HG03469 (cell line): Measurements from ENCODE around the gene GNAS.
A peak's percentile ranks its signal among the peaks of the same experiment; 100 is the strongest.
"Not testable (repeated sequence)": the region's sequence is repeated elsewhere in the genome, so short reads cannot be mapped to it uniquely, and the experiment has no call there.

Source experiments
- ATAC-seq: cut with Tn5 transposase; IDR thresholded peaks from one replicate; pipeline ENCODE4 v1.9.1; 2021; ENCODE audit warnings: mild to moderate bottlenecking, moderate library complexity, moderate number of reproducible peaks; ENCODE audit not compliant: unreplicated experiment

The GNAS gene

GRCh38 chr20:58826271-58826670 is 26.2 kb upstream of the GNAS start:
- ATAC-seq: no peak

GRCh38 chr20:58828136-58828535 is 24.4 kb upstream of the GNAS start:
- no peak for ATAC-seq

- ATAC-seq: not testable (repeated sequence)
These were observed 23.7 kb upstream of the GNAS start for GRCh38 chr20:58828804-58829203.

DNA sequence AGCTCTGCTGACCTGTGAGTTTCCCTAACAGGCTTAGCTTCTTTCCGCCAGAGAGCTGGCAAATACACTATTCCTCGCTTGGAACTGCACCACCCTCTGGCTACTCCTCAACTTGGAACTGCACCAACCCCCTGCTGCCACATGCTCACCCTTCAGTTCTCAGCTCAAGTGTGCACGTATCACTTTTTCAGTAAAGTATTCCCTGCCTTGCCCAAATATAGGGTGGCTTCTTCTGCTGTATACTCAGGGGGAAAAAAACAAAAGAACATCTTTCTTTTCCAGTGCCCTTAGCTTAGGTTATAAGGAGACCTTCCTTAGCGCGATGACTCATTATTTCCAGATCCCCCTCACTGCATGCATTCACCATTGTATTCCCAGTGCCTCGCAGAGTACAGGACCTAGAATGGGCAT is 23.0 kb upstream of the GNAS start:
- ATAC-seq: no peak

DNA sequence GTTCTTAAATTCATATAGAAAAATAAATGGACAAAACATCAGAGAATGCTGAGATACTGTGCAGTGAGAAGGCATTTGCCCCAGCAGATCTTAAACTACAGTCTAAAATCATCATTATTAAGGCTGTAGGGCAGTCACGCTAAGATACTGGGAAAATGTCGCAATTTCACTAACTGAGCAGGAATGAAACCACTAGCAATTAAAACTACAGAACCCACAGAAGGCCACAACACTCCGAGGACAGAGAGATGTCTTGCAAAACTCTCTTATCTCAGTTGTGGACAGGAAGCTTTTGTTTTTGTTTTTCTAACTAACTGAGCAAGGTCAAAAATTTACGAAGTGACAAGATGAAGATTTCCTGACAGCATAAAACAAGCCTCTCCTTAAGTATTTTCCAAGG is 20.1 kb upstream of the GNAS start:
- ATAC-seq: no peak

DNA sequence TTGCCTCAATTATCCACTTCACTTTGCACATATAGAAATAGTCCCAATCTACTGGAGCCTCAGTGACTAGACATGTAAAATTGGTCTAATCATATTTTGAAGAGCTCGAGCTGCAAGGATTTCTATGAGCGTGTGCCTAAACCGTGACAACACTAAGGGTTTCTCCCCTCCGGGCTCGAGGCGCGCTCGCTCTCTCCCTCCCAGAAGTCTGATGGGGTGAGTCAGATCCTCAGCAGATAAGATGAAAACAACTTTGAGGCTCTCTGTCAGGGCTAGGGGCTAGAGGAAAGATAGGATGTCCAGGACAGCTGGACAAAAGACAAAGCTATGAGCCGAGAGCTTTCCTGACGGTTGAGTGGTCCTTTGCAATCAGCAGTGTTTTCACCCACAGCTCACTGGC is 18.6 kb upstream of the GNAS start:
- ATAC-seq: no peak

GRCh38 chr20:58835231-58835630 is 17.3 kb upstream of the GNAS start:
- ATAC-seq: no peak

- no peak for ATAC-seq
These were observed 15.8 kb upstream of the GNAS start for GRCh38 chr20:58836616-58837204.

DNA sequence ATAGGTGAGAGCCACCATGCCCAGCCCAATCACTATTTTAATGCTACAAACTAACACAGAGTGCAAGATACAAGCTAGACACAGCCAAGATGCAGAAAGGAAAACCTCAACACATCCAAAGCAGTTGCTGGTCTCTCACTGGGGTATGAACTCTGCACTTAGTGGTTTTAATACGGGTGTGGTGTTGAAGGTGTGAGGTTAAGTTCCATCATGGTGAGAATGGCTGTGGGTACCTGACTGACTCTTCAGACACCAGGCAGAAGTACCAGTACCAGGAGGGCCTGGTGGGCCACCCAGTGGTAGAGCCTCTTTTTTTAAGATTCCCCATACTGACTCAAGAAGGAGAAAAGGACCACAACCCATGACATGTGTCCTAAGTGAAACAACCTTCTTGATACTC is 14.8 kb upstream of the GNAS start:
- ATAC-seq: no peak

GRCh38 chr20:58838174-58838573 is 14.3 kb upstream of the GNAS start:
- ATAC-seq: no peak

- ATAC-seq: no peak
These were observed 13.0 kb upstream of the GNAS start for GRCh38 chr20:58839474-58839874.

DNA sequence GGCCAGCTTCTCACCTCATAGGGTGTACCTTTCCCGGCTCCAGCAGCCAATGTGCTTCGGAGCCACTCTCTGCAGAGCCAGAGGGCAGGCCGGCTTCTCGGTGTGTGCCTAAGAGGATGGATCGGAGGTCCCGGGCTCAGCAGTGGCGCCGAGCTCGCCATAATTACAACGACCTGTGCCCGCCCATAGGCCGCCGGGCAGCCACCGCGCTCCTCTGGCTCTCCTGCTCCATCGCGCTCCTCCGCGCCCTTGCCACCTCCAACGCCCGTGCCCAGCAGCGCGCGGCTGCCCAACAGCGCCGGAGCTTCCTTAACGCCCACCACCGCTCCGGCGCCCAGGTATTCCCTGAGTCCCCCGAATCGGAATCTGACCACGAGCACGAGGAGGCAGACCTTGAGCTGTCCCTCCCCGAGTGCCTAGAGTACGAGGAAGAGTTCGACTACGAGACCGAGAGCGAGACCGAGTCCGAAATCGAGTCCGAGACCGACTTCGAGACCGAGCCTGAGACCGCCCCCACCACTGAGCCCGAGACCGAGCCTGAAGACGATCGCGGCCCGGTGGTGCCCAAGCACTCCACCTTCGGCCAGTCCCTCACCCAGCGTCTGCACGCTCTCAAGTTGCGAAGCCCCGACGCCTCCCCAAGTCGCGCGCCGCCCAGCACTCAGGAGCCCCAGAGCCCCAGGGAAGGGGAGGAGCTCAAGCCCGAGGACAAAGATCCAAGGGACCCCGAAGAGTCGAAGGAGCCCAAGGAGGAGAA is 12.3 kb upstream of the GNAS start:
- no peak for ATAC-seq

DNA sequence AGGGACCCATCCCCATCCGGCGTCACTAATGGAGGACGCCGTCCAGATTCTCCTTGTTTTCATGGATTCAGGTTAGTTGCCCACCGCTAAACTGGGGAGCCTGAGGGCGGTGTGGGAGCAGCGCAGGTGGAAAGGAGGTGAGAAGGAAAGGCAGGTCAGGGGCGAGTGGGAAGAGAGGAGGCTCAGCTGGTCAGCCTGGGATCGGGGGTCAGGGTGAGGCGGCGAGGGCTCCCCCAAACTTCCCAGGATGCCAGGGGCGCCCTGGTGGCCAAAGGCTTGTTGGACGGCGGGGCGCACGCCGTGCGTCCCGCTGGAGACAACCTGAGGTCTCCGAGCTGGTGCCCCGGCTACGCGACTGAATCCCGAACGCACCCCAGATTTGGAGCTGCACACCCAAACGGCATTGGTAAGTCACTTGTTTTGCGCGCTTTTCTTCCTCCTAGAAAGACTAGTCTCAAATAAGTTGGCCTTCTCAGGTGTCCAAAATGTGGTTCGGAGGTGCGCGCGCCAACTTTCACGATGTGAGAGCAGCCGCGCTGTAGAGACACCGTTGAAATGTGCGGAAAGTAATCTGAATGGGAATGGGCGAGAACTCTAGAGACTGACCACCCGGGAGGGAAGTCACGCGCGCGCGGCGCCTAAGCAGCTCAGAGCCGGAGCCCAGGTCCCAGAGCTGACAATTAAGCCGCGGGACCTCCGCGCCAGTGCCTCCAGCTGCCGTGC is 11.5 kb upstream of the GNAS start:
- no peak for ATAC-seq

- no peak for ATAC-seq
These were observed 10.8 kb upstream of the GNAS start for GRCh38 chr20:58841539-58842264.

GRCh38 chr20:58842276-58842675 is 10.2 kb upstream of the GNAS start:
- ATAC-seq: no peak

GRCh38 chr20:58843128-58843556 is 9.4 kb upstream of the GNAS start:
- ATAC-seq: no peak

DNA sequence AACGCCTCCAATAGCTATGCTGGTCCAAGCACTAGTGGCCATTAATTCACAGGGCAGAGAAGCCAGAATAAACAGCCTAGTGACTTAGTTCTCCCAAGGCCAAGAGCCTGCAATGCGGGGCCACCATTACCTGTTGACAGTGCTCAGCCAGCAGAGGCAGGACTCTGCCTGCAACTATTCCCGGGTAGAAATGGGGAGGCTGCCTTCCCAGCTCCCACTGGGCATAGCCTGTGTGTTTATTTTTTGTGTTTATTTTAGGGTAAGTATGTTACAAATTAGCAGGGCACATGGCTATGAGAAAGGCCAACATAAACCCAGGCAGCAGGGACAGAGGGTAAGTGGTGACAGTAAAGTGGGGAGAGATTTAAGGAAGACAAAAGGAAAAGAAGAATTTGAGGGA is 6.8 kb upstream of the GNAS start:
- ATAC-seq: no peak

DNA sequence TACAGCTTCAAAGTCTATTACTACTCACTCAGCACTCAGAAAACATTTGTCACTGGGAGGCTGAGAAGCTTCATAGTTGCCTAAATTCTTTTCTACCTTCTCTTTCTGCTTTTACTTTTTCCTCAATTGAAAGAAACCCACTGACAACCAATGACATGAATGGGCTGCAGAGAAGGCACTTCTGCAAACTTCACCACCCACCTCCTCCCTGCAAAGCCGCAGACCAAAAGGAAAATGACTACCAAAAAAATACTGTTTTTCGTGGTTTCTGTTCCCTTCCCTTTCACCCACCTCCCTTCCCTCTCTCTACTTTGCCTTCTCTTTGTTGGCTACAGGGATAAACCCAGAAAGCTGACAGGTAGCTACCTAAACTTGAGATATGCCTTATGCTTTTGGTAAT is 5.1 kb upstream of the GNAS start:
- no peak for ATAC-seq

DNA sequence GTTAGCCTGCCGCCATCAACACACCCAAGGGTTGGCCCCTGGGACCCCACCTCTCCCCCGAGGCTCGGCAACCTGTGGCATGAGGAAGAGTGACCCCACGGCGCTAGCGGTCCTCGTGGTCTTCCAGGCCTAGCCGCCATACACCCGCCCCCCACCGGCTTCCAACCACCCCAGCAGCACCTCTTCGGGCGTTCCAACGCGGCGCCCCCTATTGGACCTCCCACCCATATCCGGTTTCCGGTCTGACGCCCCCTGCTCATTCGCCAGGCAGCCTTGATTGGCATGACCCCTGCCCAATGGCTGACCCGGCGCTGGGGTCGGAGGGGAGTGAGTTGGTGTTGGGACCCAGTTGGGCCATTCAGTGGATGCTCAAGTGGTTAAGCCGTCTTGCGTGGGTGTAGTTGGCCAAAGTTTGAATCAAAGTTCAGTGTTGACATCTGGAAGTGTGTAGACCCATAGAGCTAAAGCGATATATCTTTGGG is 1.8 kb upstream of the GNAS start, which contains the start of gene GNAS-AS1:
Gene GNAS-AS1 (minus strand): TSS at position 210 of the 482 bp plus-strand sequence.
- ATAC-seq: peak; percentile 60

DNA sequence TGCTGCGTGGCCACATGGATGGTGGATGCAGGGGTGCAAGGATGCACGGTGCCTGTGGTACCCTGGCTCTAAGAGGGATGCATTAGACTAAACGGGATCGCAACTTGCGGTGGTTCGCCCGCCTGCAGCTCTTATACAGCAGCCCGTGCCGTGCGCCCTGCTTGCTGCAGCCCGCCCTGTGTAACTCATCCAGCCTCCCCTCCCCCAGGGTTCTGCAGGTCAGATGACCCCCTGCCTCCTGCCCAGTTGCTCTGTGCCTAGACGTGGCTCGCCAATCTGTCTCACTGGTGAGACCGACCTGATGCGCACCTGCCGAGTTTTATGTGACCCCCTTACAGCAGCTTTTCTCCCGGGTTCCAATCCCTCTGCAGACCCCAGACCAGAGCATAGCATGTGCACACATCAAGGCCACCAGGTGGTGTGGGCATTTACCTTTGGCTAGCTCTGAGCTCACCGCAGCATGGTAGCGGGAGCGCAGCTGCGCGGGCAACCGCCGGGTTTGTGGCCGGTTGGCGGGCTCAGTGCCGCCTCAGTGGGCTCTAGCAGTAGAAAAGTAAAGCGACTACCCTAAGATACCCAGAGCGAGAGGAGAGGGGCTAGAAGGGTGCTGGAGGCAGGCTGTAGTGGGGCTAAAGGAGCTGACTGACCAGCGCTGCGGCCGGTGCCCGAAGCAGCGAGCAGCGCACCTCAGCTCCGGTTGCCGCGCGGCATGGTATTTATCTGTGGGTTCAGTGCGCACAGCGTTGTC is 1.1 kb upstream of the GNAS start:
- ATAC-seq: no peak
